Measurements from ENCODE around the gene CAPN7.

The CAPN7 gene

DNA sequence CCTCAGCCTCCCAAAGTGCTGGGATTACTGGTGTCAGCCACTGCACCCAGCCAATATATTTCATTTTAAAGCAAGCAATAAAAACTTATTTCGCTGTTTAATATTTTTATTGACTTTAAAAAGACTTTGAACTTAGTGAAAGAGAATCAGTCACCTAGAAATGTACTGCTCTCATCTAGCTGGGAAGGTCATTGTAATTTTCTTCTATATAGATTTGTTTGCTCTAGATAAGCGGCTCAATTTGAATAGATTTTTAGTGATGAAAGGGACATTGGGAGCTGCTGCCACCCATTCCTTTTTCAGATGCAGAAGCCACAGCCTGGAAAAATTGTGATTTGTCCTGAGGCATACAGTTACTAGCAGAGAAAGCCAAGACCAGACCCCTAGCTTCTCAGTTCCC lies 40.1 kb downstream of the CAPN7 start:
- no peak for DNase-seq (ENCODE audit: low read depth)

DNA sequence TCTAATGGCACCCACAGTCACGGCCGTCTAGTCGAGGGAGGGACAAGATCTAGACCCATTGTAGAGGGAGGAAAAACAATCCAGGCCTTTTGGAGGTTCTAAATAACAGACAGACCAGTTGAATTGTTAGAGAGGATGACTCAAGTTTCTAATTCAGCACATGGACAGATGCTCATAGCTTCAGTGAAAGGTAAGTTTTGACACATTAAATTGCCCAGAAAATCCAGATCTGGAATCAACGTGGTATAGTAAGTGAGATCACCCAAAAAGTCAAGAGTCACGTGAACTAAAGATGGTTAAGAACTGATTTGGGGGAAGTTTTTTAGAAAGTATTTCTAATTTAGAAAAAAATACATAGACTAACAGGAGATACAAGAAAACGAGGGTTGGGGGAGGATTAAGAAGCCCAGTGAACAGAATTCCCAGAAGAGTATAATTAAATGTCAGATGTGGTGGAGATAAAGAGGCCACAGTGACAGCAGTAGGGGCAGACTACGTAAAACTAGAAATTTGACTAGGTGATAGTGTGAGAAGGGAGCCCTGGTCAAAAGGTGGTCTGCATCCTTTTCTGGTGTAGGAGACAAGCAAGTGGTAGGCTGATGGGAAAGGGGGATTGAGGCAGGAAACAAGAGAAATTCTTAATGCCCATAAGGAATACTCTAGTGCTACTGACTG lies 47.1 kb downstream of the CAPN7 start:
- no peak for DNase-seq (ENCODE audit: low read depth)

DNA sequence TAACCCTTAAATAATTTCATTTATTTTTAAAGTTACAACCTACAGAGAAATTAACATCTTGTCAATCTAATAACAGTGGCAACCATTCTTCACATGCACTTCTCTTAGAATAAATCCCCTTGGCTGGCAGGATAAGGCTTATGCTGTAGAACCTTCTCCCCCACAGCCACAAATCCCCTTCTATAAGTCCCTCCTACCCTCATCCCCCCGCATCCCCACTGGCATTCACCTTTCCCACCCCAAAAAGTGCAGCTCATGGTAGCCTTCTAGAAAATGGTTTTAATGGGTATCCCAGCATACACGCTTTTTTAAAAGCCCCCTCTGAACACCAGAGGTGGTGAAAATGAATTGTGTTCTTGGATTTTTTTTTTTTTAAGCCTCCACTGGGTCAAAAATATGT lies 49.2 kb downstream of the CAPN7 start:
- no peak for DNase-seq (ENCODE audit: low read depth)

DNA sequence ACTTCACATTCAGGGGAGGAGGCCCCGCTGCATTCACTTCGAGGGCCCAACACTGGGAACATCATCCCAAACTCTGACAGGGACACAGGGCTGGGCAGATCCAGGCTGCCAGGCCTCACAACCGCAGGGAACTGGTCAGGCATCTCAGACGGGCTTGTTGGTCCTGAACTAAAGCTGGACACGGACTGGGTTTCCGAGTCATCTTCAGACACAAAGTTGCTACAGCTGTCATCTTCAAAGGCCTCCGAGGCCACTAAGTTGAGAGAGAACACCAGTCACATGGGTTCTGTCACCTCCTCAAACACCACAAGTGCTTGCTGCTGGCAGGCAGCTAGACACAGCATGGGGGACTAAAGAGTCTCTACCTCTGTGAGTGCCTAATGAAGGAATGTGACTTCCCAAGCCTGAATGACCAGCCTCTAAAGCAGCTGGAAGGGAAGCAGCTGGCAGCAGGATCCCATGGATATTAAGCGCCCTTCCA lies 50.9 kb downstream of the CAPN7 start:
- no peak for DNase-seq (ENCODE audit: low read depth)

DNA sequence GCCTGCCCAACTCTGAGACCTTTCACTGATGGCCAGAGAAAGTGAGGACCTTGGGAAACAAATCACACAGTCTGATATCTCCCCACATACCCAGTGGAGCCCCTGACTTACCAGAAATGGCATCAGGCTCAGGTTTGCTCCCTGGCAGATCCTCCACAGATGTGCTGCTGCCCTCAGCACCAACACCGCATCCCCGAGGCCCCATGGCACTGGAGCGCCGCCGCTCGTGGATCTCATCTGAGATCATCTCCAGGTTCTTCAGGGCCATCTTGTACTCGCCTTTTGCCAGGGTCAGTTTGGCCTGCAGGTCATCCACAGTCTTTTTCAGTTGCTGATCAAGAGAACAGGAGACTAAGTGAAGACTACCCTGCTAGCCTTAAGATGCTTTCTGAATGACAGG lies 52.7 kb downstream of the CAPN7 start:
- DNase-seq (ENCODE audit: low read depth): no peak

DNA sequence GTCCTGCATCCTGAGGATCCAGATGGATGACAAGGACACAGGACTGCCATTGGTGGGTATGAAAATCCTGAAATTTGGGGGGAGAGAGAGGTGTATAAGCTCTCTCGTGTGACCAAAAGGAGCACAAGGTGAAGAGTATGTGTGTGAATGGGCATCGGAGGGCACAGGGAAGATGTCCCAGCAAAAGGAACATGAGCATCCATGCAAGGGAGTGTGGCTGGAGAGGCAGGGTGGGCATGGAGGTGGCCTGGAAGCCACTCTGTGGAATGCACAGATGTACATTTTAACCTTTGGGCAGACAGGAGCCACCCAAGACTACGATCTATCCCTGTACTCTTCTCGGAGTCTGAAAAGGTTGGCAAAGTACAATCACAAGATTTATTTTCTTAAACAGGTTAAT lies 54.5 kb downstream of the CAPN7 start:
- DNase-seq (ENCODE audit: low read depth): no peak

DNA sequence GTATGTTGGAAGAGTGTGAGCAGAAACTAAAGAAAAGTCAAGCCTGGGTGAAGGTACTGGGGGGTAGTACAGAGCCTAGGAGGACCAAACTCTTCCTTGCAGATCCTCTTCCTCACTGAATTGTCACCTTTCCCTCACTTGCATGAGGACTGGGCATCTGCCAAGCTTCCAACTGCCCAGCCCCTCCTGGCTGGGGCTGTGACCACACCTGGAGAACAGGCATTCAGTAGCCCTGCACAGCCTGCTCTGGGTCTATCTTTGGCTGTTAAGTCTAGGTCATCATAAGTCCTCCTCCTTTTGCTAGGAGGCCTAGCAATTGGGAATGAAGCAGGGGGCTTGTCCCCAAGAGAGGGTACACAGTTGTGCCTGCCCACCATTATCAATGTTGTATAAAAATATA lies 55.2 kb downstream of the CAPN7 start:
- DNase-seq (ENCODE audit: low read depth): no peak

DNA sequence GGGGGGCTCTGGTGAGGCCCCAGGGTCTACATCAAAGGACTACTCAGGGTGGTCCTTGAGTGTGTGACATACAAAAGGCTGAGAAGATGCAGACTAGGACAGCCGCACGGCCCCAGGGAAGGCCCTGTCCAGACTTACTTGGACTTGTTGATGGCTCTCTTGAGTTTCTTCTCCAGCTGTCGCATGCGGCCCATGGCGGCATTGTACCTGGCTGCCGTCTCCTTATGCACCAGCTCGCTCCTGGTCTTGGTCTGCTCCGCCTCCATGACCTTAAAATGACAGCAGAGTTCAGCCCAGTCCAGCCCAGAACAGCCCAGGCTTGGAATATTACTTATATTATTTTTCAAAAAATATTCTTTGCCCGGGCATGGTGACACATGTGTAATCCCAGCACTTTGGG lies 56.0 kb downstream of the CAPN7 start:
- no peak for DNase-seq (ENCODE audit: low read depth)

DNA sequence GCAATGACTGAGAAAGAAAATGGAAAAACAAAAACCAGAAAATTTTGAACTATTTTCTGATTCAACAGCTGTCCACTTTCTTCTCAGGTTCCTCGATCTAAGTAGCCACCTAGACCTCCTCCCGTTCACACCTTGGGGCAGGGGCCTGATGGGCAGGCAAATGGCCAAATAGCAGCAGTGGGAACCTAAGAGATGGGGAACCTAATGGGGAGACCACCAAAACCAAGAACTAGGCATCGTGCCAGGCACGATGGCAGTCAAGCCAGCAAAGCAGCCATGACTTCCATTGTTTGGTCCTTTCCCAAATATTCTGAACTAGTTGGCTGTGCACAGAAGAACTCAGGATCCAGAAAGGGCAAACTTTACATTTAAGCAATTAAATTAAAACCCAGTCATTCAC lies 57.1 kb downstream of the CAPN7 start:
- DNase-seq (ENCODE audit: low read depth): no peak

DNA sequence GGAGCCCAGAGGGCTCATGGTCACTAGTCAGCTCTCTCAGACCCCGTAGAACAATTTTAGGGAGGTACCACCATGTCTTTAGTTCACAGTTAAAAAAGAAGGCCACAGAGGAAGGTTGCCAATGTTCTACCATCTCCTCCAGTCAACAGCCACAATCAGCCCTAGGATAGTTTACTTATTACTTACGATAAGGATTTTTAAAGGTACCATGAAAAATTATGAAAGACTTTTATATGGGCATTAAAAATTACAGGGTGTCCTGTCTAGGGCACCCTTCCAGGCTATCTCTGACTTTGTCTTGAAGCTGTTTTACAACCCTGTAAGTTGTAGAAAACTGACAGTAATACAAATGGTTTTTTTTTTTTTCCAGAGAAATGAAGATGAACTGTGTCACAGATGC lies 57.9 kb downstream of the CAPN7 start:
- DNase-seq (ENCODE audit: low read depth): no peak

DNA sequence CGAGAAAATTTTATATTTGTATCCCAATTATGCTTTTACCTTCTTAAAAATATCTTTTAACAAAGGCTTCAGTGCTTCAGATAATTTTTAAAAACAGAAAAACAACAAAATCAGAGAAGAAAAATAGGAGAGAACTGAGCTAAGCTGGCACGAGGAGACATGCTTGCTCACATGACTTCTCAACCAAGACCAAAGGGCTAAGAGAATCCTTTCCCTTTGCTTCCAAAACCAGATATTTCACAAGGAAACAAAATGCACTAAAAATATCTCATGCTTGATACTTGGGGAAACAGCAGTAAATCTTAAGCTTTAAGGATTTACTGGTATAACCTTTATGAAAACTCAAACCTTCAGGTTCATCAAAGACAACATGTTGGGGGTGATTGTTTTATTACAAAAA lies 58.4 kb downstream of the CAPN7 start:
- DNase-seq (ENCODE audit: low read depth): no peak

DNA sequence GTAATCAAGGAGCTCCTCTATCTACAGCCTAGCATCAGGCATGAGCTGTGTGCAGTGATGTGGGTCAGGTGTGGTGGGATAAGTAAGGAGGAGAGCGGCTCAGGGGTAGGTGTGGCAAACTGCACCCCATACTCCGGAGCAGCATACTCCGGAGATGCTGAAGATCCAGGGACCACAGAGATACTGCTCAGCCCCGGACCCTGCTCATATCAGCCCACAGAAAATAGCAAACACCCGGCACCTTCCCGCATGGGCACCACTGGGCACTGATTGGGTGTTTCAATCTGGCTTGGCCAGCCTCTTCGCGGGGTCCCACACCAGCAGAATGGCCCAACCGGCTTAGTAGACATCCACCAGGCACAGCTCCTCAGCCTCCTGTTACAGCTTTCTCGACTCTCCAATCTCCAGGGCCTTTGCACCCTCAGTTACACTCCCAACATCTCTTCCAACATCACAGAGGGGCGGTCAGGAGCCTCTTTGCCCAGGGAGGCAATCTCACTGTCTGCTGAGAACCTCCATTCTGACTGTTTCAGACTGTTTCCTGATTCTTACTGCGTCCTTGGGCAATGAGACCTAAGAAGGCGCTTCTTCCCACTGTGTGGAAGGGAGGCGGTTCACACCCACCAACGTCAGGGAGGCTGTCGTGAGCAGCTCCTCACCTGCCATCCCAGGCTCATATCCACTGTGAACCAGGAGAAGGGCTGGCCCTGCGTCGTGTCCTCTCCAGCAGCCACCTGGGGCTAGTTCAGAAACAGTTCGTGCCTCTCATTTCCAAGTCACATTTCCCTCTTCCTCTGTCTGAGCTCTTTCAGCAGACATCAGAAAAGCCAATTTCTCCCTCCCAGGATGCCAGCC lies 59.8 kb downstream of the CAPN7 start:
- DNase-seq (ENCODE audit: low read depth): no peak

DNA sequence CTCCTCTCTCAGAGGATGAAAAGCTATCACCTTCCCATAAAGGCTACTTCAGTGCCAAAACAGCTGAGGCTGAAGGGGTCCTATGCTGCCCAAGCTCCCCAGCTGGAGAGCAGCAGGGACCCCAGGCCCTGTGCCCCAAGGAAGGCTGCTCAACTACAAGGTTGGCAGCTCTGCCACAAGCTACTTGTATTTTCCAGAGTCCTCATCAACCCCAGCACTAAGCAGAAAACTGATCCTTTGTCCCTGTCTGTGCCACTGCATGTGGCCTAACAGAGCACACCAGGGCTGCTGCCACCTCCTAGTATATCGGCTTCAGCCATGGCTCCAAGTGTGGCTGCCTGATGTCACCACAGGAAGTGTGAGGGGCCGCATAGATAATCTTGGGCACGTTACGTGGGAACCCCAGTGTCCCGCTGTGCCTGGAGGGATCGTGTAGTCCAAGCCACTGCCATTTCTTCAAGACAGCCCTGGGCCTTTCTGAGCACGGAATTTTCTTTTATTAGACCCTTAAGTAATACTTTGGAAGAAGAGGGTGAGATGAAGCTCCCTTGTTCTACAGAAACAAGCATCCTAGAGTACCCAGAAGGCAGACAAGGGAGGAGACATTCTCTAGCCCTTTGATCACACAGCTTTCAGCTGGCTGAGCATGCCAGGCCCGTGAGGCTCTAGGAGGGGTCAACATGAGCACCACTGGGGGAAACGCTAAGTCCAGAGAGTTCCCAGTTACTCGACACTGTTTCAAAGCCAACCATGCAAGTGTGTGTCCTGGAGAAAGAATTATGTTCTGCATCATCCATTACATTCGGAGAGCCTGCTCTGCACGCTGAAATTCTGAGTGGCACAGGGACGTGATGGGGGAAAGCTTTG lies 60.7 kb downstream of the CAPN7 start:
- no peak for DNase-seq (ENCODE audit: low read depth)

DNA sequence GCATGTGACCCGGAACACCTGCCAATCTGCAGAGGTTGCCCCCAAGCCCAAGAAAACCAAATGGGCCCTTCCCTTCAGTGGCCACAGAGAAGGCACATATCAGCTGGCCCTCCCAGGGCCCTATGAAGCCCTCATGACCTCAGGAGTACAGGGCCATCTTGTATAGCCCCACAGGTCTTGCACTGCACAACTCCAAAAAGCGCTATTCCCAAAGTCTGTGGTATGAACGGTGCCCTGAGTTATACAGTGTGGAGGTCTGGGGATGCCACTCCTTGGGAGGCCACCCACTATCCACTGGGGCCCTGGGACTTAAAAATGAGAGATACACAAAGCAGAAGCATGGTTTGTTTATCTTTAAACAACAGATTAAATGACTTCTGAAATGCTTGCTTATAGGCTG lies 61.5 kb downstream of the CAPN7 start:
- no peak for DNase-seq (ENCODE audit: low read depth)

DNA sequence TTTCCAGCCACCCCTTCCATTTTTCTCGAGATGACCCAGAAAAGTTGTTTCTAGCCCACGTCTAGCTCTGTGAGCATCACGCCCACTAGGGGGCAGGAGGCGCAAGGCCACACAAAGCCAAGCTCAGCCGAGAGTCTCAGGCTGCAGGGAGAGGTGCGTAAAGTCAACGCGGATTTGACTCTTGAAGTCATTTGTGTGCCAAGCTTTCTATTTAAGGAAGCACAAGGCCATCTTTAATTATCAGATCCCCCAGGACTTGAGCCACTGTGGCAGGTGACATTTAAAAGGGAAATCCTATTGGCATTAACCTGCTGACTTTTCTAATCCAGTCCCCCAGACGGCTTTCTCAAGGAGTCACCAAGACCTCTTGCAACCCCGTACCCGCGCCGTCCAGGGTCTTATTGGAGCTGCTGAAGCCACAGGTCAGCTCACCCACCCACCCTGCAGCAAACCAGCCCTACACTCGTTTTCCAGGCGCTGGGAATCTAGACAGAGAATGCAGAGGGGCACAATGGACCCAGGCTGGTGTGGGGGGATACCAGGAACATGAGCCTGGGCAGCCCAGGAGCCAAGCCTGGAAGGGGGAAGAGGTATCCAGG lies 62.1 kb downstream of the CAPN7 start:
- DNase-seq (ENCODE audit: low read depth): peak; percentile 80

DNA sequence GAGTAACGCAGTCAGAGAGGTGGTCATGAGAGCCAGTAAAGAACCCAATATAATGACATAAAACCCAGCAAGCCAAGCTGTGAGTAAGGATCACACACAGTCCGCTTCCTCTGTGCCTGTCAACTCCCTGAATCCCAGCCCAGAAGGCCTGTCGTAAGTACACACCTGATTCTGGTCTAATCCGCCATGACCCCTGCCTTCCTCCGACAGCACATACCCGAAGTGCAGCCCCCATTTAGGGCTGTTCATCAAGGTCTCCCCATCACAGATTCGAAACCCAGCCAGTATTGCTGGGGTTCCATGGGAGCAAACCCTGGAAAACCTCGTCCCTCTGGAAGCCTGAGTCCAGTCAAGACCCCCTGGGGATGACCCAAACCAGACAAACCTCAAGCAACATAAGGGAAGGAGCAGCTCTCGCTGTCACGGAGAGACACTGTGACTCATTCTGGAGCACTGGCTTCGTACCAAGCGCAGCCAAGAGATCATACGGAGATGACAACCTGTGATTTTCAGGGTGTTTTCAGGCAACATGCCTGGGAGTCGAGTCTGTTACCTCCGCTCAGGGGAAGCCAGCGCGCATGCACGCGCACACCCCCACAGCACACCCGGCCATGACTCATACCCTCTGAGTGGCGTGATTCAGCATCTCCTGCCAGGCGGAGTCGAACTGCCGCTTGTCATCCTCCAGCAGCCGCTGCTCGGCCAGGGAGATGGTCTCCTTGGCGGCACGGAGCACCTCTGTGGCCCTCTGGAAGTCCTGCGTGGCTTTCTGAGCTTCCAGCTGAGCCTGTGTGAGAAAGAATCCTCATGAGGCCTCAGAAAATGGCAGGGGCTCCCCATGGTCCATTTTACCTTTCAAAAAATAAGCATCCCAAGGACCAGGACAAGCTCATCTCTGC lies 63.3 kb downstream of the CAPN7 start:
- DNase-seq (ENCODE audit: low read depth): peak; percentile 89

DNA sequence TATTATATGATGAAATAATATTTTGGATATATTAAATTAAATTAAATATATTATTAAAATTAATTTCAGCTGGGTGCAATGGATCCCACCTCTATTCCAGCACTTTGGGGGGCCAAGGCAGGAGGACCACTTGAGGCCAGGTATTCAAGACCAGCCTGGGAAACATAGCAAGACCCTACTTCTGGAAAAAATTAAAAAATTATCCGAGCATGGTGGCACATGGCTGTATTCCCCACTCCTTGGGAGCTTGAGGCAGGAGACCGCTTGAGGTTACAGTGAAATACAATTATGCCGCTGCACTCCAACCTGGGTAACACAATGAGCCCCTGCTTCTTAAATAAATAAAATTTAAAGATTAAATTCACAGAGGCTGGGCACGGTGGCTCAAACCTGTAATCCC lies 65.0 kb downstream of the CAPN7 start:
- no peak for DNase-seq (ENCODE audit: low read depth)

DNA sequence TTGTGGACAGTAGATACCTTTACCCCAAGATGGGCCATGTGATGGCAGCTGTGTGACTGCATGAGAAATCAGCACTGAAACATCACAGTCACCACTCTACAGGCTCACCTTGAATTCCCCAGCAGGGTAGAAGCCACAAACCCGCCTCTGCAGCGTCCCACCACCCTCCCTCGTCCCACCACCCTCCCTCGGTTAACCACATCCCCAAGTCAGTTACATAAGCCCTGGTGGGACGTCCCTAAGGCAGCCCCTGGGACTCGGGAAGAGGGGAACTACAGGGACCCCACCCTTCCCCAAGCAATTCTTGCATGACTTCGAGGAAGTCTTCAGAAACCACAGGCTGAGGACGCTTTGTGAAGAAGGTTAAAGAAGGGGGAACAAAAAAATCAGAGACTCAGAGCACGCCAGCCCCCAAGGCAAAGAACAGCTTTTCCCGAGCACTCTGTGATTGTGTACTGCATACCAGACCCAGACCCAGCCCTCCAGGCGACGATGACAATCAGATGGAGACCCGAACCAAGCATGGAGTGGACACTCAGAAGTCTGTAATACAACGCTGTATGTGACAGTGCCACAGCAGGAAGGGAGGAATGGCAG lies 65.8 kb downstream of the CAPN7 start:
- no peak for DNase-seq (ENCODE audit: low read depth)

DNA sequence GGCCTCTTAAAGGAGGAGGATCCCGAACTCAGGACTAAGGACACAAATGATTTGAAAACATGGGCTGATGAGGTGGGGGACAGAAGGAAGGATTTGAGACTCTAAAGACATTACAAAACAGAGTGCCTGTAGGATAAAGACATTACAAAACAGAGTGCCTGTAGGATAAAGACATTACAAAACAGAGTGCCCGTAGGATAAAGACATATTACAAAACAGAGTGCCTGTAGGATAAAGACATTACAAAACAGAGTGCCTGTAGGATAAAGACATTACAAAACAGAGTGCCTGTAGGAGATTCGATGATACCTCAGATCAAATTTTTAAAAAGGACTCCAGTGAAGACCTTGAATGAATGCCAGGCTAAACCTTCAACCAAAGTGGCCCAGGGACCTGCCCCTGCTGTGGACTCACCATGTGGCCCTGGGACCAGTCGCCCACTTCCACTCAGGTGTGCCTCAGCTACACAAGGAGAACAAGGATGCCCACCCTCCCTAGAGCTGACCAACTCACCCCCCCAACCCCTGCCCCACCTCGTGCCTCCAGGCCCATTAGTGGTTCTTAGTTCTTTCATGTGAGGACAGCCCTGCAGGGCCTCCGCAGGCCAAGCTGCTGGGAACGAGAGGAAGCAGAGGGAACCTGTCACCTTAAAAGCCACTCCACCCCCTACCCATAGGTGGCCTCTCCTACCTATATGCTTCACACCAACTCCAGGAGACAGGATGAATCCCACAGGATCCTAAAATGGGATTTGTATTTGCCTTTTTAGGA lies 66.6 kb downstream of the CAPN7 start:
- no peak for DNase-seq (ENCODE audit: low read depth)

DNA sequence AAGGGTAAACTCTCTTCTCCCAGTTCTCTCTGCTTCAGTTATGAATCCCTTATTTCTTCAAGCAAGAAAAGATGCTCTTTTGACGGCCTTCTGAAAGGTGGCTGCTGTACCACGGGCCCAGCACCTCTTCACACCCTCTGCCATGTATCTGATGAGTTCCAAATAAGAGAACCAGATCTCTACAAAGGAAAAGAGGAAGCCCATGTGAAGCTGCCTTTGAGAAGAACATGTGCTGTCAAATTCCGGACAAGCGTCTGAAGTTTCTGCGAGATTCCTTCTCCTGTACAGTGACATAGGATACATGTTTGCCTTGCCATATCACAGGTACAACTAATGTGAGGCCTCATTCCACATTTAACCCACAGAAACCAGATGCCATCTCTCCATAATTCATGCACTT lies 67.2 kb downstream of the CAPN7 start:
- no peak for DNase-seq (ENCODE audit: low read depth)
